ENCODE measurements around the gene AMPH.

The AMPH gene

DNA sequence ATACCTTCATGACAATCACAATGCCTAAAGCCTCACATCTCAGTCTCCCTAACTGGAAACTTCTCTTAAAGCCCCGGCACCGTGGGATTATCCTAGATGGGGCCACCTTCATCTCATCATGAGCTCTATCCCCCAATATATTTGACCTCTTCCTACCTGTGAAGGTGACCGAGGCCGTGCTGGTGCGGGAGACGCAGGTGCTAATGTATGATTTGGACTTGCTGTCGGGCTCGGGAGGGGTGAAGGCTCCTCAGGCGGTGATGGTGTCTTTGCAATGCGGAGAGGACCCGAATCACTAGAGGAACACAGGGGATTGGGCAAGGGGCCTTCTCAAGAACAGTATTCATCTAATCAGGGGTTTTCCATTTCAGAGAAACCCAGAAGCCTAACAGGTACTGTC, 168.4 kb downstream of the AMPH start:
- no peak for DNase-seq (ENCODE audit: low spot score)

DNA sequence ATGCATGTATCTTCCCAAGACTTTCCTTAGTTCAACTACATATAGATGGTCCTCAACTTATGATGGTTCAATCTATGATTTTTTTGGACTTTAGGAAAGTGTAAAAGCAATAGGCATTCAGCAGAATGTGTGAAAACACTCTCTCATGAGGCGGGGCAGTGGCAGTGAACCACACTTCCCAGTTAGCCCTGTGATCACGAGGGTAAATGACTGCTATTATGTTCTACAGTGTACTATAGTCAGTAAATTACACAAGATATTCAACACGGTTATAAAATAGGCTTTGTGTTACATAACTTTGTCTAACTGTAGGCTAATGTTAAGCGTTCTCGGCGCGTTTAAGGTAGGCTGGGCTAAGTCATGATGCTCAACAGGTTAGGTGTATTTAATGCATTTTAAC, 169.3 kb downstream of the AMPH start:
- no peak for DNase-seq (ENCODE audit: low spot score)

GRCh38 chr7:38453826-38454225, 177.3 kb downstream of the AMPH start:
- DNase-seq (ENCODE audit: low spot score), result no peak

DNA sequence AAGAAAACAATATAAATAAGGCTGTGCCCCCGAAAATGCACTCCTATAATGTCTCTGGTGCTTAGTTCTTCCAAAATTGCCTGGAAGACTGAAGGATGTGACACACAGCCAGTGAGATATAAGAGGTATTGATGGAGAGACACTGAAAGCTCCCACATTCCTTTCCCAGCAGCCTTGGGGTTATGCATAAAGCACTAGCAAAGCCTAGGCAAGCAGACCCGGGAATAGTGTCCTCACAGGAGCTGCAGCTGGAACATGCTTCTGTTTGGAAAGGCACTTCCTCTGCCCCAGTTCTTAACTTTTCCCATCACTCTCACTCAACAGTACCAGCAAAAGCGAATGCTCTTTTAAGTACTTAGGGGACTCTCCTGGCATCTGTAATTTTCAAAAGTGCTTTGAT, 178.0 kb downstream of the AMPH start:
- DNase-seq (ENCODE audit: low spot score), result no peak

- no peak for DNase-seq (ENCODE audit: low spot score)
These were observed 178.5 kb downstream of the AMPH start for GRCh38 chr7:38452681-38453108.

GRCh38 chr7:38451840-38452239, 179.3 kb downstream of the AMPH start:
- DNase-seq (ENCODE audit: low spot score), result peak; percentile 41

DNA sequence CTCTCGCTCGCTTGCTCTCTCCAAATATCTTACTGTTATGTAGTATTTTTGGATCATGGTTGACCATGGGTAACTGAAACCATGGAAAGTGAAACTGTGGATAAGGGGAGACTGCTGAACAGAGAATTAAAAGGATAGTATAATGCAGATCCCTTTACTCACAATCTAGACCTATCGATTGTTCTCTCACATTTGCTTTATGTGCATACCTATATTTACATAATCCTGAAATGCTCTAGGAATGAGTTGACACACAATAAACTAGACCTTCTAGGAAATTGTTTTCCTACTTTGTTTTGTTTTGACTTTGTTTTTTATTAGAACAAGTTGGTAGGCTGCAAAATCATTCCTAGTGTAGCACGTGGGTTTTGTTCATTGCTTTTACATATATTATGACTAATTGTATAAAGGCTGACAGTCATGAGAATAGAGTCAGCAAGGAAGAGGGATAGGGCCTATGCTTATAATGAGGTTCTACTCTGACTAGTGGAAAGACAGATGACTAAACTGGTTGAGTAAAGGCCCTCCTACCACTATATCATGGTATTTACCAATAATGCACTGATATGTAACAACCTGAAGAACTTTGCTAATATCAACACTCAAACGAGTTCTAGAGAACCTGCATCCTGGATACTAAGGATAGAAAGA, 182.5 kb downstream of the AMPH start:
- no peak for DNase-seq (ENCODE audit: low spot score)

DNA sequence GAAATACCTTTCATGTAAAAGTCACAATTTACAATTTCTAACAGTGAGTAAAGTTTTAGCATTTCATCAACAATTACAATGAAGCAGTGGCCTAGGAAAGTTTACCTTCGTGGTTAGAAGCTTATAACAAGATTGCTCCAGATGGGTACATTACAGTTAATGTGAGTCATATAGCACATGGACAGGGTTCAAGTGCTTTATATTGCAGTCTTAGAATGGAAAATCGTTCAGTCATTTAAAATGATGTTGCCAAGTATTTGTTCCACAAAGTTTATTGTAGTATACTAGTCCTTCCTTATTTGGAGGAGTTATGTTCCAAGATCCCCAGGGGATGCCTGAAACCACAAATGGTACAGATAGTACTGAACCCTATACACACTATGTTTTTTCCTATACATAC, 183.1 kb downstream of the AMPH start:
- DNase-seq (ENCODE audit: low spot score), result no peak

DNA sequence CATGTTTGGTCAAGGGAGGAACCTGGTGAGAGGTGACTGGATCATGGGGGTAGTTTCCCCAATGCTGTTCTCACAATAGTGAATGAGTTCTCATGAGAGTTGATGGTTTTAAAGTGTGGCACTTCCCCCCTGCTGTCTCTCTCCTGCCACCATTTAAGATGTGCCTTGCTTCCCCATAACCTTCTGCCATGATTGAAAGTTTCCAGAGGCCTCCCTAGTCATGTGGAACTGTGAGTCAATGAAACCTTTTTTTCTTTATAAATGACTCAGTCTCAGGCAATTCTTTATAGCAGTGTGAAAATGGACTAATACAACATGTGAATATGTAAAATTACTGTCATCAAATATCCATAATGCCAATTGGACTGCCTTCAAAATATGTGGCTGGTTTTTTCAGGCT, 192.2 kb downstream of the AMPH start:
- DNase-seq (ENCODE audit: low spot score), result peak; percentile 33

GRCh38 chr7:38432671-38433070, 198.5 kb downstream of the AMPH start:
- no peak for DNase-seq (ENCODE audit: low spot score)

- DNase-seq (ENCODE audit: low spot score), result no peak
These were observed 199.1 kb downstream of the AMPH start for GRCh38 chr7:38432080-38432479.

GRCh38 chr7:38429057-38429456, 202.1 kb downstream of the AMPH start:
- DNase-seq (ENCODE audit: low spot score), result no peak

- no peak for DNase-seq (ENCODE audit: low spot score)
These were observed 203.1 kb downstream of the AMPH start for GRCh38 chr7:38428041-38428440.

DNA sequence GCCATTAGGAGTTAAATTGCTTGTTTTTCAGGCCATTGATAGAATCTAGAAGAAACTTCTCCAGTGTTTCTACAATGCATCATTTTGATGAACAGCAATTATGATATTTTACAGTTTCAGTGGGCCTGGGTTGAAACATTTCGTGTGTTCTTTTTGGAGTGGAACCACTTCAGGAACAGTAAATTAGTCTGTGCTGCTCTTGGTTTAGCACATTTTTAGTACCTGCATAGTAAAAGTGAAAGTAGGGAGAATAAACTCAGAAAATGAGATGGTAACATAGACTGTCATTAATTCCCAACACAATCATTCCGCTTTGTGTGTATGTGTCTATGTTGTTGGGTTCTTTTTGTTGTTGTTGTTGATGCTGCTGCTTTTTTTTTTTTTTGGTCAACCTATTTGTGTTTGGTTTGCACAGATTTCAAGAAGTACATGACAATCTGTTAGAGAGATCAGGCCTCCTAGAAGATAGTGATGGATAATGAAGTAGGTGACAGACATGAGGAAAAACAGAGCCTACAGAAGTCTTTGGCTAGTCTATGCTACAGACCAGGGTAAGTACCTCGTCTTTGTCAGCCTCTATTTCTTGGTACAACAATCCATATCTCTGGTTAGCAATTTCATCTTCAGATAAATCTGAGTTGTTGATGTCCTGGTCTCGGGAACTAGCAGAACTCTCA, 203.8 kb downstream of the AMPH start:
- DNase-seq (ENCODE audit: low spot score), result no peak

DNA sequence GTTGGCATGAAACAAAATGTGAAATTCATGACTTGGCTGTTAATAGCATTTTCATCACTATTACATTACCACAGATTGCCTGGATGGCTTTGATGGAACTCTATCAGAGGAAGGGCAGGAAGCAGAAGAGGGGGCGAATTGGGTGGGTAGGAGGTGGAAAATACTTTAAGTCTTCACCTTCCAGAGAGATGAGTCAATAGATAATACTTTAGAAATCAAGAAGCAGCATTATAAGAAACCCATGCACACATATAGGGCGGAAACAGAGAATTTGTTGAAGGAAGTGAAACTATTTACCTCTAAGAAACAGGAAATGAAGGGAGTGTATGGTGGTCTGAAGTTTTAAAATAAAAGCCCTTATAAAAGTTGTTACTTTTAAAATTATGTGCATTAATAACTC, 205.7 kb downstream of the AMPH start:
- DNase-seq (ENCODE audit: low spot score), result no peak

GRCh38 chr7:38424750-38425463, 206.3 kb downstream of the AMPH start:
- no peak for DNase-seq (ENCODE audit: low spot score)

DNA sequence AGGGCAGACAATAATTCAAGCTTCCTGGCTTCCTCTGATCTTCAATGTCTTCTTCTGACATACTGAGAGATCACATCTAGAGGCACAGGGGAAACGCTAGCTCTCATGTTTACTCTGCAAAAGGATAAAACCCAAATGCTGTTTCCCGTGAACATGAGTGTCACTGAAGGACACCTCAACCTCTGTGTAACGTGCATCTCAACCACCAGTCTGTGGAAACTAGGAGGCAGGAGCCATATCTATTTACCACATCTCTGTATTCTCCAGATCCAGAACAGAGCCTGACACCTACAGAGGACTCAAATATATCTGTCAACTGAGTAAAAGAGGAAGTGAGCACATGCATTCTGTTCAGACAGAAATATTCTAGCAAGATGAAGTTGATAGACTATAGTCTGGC, 217.4 kb downstream of the AMPH start:
- no peak for DNase-seq (ENCODE audit: low spot score)

- DNase-seq (ENCODE audit: low spot score), result peak; percentile 17
These were observed 219.8 kb downstream of the AMPH start for GRCh38 chr7:38411404-38411803.

GRCh38 chr7:38410056-38410455, 221.1 kb downstream of the AMPH start:
- peak; percentile 3 for DNase-seq (ENCODE audit: low spot score)

GRCh38 chr7:38409531-38409930, 221.6 kb downstream of the AMPH start:
- DNase-seq (ENCODE audit: low spot score), result no peak

GRCh38 chr7:38398725-38399321, 232.3 kb downstream of the AMPH start:
- DNase-seq (ENCODE audit: low spot score), result peak; percentile 47

DNA sequence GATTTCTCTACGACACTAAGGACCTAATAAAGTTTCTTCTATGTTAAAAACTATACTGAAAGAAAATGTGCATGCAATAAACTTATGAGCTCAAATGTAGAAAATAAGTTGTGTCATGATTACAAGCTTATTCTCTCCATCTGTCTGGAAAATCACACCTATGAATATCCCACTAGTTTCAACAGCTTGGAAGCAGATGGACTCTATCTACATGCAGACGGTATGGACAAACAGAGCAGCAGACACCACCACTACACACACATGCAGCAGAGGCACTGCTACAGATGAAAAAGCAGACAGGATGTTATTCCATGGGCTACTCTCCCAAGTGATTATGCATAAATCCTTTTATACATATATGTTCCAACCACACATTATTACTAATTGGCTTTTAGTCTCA, 234.3 kb downstream of the AMPH start:
- no peak for DNase-seq (ENCODE audit: low spot score)
